ENCODE measurements around the gene HMGB3.
"Not testable (repeated sequence)": the region's sequence is repeated elsewhere in the genome, so short reads cannot be mapped to it uniquely, and the experiment has no call there.

The HMGB3 gene

DNA sequence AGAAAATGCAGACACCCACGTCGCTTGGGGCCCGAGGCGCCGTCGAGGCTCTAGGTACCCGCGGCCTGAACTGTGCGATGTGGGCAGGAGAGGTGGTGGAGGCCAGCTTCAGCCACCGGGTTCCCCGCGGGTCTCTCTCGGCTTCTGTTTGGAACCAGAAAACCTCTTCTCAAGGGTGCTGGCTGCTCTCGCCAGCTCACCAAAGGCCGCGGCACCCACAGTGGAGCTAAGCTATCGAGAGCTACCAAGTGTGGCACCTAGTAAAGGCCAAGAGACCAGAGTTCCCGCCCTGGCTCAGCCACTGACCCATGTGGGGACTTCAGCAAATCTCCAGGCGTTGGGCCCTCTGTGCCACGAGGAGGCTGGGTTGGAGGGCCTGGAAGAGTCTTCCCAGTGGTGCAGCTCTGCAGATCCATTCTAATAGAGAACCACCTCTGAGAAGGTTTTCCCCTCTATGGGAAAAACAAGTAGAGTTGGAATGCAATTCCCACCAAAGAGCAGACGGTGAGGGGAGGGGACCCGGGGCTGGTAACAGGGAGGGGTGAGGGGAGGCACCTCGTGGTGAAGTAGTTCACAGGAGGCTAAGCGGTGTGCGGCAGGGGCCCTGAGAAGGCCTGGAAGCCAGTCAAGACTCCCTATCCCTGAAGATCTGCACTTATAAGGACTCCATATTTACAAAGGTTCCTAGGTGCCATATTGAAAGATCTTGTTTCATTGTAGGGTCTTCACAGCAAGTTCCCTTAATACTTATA lies 5.5 kb upstream of the HMGB3 start:
- DNase-seq, result no peak

DNA sequence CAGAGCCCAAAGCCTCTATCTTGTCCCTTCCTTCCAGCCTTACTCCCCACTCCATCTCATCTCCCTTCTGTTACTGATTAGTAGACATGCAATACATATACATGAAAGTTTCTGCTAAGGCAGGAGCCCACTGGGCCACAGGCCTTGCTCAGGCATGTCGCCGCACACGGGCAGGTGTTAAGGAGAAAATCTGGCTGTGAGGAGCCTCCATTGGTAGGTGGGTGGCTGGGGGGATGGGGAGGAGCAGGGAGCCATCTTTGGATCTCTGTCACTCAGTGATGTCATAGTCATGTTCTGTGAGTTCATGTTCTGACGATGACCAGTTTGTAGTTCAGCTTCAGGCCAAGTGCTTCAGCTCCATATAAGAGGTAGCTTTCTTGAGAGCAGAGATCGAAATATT lies 2.9 kb upstream of the HMGB3 start:
- DNase-seq, result no peak

DNA sequence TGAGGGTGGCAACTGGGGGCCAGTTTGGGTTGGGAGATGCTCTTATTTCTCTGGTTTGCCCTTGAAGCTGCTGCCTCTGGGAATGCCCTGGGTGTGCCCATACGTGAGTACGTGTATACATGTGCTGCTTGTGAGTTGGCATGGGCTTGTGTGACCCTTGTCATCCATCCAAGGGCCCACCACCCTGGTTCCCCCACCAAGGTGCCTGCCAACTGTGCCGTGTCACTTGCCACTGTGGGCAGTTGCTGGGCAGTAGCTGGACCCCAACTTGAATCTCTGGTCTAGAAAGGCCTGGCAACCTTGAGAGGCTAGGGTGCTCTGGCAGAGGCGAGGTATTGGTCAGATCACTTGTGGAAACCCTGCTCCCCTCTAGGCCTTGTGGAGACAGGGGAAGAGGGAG lies 2.4 kb upstream of the HMGB3 start:
- no peak for DNase-seq

DNA sequence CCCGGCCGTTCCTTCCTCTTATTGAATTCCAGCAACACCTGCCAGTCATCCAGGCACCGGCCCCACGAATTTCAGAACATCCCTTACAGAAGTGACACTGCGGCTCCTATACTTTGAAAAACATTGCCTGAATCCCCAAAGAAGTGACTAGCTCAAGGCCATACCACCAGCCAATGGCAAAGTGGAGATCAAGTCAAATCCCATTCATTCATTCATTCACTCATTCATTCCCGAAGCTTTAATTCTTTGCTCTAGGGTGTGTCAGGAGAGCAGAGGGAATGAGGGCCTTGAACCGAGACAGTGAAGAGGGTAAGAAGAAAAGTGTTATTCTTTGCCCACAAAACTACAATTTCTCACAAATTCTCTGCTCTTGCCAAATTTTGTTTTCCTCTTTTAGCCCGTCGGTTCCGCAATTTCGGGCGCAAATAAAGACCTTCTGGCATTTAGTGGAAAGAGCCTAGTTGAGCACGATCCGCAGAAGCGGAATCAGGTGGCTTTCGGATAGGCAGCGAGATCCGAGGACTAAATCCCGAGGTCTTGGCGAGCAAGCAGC lies 824 bp upstream of the HMGB3 start:
- DNase-seq, result no peak

DNA sequence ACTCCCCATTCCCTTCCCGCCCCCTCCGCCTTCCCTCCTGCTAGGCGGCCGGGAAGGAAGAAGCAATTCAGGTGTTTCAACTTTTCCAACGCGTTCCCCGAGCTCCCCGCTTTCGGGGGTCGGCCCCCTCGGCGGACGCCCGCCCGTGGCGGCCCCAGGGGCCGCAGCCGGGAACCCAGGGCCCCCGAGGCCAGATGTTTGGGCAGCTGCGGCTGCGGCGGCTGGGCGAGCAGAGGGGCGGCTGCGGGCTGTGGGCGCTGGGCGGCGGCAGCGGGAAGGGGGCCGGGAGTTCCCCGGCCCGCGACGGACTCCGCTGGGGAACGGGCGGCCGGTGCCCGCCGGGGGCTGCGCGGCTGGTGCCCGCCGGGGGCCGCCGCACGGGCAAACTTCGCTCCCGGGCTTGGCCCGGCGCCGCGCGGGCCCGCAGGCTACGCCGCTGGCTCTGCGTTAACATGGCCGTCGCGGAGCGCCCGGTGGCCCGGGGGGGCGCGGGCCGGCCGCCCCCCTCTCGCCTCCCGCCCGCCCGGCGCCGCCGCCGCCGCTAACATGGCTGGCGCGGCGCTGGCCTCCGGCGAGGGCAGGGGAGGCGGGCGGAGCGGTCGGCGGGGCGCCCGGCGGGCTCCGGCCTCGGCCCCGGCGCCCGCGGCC lies 510 bp downstream of the HMGB3 start:
- DNase-seq, result peak in 1 of 2 donors; percentile 7

DNA sequence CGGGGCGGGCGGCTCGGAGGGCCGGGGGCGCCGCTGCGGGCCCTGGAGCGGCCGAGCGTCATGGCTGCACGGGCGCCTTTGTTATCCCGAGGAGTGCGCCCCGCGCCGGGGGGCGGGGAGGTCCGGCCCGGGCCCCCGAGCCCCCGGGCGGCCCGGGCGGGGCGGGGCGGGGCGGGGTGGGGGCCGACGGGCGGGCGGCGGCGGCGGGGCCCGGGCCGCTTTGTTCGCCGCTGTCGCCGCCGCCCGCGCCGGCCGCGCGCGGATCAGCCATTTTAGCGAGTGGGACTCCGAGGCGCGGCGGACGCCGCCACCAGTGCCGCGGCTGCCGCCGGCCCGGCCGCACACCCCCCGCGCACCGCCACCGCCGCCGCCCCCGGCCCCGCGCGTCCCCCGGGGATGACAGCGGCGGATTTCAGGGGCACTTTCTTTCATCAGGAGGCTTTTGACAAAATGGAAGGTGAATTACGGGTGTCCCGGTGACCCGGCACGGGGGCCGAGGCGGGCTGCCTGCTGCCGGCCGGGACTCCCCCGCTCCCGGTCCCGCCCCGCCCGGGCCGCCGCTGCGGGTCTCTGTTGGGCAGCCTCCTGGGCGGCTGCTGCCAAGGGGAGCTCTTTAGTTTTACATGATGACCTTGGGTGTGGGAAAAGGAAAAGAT lies 1.2 kb downstream of the HMGB3 start:
- DNase-seq, result peak in 1 of 2 donors; percentile 8

DNA sequence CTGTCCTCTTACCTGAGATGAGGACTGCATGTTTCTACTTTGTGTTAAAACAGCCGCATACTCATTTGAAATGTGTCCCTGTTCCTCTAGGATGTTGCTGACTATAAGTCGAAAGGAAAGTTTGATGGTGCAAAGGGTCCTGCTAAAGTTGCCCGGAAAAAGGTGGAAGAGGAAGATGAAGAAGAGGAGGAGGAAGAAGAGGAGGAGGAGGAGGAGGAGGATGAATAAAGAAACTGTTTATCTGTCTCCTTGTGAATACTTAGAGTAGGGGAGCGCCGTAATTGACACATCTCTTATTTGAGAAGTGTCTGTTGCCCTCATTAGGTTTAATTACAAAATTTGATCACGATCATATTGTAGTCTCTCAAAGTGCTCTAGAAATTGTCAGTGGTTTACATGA lies 4.6 kb downstream of the HMGB3 start:
- DNase-seq, result not testable (repeated sequence)

DNA sequence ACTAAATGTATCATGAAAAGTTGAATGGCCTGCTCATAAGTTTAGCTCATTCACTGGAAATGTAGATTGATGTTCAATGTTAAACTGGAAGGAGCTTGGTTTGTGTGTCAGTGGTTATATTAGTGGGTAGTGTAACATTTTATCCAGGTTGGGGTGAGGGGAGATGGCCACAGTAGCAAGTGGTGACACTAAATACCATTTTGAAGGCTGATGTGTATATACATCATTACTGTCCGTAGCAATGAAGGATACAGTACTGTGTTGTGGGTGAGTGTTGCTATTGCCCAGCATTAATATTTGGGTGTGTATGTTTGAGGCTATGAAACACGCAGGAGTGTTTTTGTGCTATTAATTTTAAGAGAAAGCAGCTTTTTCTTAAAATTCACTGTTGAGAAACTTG lies 6.3 kb downstream of the HMGB3 start:
- no peak for DNase-seq

DNA sequence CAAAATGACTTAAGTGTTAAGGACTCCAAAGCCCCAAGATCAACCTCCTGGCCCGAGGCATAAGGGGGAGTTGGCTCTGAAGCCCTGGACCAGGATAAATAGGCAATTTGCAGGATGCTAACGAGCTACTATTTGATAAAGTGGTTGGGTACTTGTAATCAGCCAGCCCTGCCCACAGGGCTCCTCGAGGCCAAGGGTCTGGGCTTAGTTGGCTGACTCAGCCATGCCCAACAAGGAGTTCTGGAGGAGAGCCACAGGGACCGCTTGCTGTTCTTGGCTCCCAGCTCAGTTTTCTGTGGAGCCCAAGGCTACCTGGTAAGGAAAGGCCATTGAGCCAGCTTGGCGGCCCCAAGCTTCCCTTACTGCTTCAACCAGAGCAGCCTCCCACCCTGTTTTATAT lies 7.8 kb downstream of the HMGB3 start:
- DNase-seq, result no peak

DNA sequence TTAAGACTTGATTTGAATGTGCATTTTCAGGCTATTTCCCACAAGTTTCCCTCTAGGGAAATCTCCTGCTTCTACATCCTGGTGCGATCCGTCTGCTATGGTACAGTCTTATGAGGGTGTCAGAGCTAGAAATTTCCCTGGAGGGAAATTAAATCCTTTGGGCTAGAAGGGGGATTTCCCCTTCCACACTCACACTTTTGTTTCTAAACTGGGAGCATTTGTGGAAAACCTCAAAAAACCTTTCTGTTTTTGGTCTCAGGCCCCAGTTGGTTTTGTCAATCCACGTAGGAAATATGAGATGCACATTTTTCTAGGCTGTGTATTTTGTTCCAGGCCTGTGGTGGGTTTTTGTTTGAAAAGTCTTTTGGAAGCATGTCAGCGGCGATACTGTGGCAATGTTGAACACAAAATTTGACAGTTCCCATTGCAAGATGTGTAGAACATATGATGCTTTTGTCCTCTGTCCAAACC lies 17.8 kb downstream of the HMGB3 start:
- DNase-seq, result no peak

DNA sequence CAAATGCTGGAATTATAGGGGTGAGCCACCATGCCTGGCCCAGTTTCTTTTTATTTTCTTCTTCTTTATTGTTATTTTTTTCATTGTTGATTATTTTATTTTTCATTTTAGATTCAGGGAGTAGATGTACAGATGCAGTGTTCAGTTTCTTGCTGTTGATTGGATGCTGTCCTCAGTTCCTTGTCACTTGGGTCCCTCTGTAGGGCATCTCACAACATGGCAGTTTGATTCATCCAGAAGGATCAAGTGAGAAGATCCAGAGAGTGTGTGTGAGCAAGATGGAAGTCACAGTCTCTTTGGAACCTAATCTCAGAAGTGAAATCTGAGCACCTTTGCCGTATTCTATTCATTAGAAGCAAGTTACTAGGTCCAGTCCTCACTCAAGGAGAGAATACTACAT lies 20.9 kb downstream of the HMGB3 start:
- DNase-seq, result no peak

DNA sequence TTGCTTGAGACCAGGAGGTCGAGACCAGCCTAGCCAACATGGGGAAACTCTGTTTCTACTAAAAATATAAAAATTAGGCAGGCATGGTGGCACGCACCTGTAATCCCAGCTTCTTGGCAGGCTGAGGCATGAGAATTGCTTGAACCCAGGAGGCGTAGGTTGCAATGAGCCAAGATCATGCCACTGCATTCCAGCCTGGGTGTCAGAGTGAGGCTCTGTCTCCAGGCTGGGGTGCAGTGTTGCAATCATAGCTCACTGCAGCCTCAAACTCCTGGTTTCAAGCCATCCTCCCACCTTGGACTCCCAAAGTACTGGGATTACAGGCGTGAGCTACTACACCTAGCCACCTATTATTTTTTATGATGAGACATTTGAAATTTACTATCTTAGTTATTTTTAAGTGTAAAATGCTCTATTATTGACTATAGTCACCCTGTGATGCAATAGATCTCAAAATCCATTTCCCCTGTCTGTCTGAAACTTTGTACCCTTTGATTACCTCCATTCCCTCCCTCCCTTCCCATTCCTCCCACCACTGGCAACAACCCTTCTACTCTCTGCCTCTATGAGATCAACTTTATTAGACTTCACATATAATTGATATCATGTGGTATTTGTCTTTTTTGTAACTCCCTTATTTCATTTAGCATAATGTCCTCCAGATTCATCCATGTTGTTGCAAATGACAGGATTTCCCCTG lies 23.4 kb downstream of the HMGB3 start:
- DNase-seq, result no peak

DNA sequence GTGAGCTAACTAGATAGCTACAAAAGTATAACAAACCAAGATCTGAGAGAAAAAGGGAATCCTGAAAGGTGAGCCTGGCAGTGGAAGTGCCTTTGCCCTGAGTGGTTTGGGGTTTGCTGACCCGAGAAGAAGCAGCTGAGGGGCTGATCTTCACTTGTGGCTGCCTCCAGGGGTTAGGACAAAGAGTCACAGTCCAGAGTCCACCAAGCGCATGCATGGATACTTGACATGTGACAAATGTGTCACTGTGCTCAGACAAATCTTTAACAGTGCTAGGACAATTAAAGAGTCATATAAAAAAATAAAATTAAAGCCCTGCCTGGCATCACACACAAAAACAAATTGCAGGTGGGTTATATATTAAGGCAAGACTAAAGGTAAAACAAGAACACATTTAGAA lies 26.4 kb downstream of the HMGB3 start:
- no peak for DNase-seq

DNA sequence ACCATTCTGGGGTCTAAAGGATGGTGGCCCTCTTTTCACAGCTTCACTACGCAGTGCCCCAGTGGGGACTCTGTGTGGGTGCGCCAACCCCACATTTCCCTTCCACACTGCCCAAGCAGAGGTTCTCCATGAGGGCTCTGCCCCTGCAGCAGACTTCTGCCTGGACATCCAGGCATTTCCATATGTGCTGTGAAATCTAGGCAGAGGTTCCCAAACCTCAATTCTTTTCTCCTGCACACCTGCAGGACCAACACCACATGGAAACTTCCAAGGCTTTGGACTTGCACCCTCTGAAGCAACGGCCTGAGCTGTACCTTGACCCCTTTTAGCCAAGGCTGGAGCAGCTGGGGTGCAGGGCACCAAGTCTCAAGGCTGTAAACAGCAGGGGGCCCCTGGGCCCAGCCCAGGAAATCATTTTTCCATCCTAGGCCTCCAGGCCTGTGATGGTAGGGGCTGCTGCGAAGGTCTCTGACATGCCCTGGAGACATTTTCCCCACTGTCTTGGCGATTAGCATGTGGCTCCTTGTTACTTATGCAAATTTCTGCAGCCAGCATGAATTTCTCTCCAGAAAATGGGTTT lies 30.1 kb downstream of the HMGB3 start:
- DNase-seq, result no peak

DNA sequence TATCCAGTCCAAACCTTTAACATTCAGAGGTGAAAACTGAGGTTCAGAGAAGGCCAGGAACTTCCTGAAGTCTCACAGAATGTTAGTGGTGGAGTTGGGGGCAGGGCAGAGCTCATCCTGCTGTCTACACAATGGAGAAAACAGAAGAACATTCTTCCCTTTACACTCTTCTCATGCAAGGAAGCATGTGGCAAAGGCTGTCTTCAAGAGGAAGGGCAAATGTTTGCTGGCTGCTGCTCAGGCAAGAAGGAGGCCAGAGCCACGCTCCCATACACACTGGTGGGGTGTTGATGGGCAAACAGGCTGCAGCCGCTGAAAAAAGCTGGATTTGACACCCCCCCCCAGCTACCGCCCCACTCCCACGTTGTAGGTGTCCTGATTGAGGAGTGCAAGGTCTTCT lies 32.5 kb downstream of the HMGB3 start:
- DNase-seq, result no peak

DNA sequence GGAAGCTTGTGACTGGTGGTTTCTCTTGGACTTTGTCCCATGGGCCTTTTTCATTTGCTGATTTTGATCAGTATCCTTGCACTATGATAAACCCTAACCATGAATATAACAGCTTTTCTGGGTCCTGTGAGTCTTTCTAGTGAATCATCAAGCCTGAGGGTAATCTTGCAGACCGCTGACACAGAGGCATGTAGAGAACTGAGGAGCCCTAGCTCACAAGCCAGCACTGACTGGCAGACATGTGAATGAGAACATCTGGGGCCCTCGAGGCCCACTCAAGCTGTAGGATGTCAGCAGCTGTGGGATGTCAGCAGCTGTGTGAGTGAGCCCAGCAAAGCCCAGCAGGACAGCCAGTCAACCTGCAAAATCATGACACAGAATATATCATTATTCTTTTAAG lies 36.7 kb downstream of the HMGB3 start:
- no peak for DNase-seq

DNA sequence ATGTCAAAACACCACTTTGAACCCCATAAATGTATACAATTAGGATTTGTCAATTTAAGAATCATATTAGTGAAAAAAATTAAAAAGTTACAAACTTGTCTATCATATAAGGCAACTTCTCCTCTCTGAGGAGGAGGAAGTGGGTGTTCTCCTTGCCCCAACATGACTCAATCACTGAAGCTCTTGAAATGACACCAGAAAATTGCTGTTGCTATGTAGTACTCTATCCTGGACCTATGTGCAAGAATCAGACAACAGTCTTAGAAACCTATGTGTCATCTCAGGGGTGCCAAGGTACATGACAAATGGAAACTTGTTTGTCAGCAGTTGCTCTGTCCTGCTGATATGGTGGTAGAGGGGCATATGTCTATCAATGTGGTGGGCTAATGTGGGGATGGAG lies 47.7 kb downstream of the HMGB3 start:
- no peak for DNase-seq

DNA sequence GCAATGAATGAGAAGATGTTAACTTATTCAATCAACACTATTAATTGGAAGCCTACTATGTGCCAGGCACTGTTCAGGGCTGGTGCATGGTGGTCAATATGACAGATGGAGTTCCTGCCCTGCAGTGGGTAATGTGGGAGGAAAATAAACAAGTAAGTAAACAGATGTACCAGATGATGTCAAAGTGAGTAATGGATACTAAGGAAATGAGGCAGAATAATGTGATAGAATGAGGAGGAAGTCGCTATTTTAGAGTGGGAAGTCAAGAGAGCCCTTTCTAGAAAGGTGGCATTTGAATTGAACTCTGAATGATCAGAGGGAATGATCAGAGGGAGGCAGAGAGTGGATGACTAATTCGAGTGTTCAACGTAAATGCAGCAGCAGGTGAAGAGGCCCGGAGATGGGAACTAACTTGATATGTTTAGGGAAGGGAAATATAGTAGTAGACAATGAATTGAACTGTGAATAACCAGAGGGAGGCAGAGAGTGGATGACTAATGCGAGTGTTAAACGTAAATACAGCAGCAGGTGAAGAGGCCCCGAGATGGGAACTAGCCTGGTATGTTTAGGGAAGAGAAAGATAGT lies 48.3 kb downstream of the HMGB3 start:
- DNase-seq, result no peak

DNA sequence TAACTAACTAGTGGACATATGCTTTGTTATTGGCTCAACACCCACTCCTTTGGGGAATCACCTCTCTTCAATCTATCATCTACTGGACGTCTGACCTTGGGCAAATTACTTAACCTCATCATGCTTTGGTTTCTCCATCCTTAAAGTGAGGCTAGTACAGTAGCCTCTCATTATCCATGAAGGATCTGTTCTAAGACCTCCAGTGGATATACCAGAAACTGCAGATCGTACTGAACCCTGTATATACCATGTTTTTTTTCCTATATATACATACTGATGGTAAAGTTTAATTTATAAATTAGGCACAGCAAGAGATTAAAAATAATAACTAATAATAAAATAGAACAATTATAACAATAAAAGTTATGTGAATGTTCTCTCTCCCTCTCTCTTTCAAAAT lies 56.2 kb downstream of the HMGB3 start:
- DNase-seq, result no peak

Measured in CD4-positive, alpha-beta T cell treated with Interferon alpha-2 for 1 hour (primary cell).